MCF 10A (cell line): ENCODE data around the gene SUGCT. TPM values are rescaled to one million over a fixed set of nuclear protein-coding genes. Genes with fewer than 3 reads are reported as not detected.

Source experiments
- BruUV-seq: library from RNA; stranded (reverse); fragments of 400-500 nt; replicated peaks from 2 replicates; lab custom pipeline; 2021; lab: Mats Ljungman, UMichigan
- CTCF ChIA-PET: fragments of 300-600 bp; sonication (Branson Sonifier 250); formaldehyde crosslinking; extraction: SDS; loops from one replicate; lab custom pipeline; 2021; ENCODE audit warnings: antibody characterized with exemption, inconsistent platforms; lab: Yijun Ruan, JAX
- POLR2A ChIA-PET: fragments of 300-600, 350-650 bp; sonication (Branson Sonifier 250); formaldehyde crosslinking; extraction: SDS; loops from one replicate; lab custom pipeline; 2020; ENCODE audit warnings: antibody characterized with exemption, inconsistent platforms; lab: Yijun Ruan, JAX
- DNase-seq: peaks from one replicate; pipeline ENCODE4 v3.0.0-alpha.2; 2018; ENCODE audit not compliant: unreplicated experiment
- H3K27ac Mint-ChIP-seq: one replicate; pipeline ENCODE4 v1.8.0; 2022; ENCODE audit warnings: mild to moderate bottlenecking, low read depth, mixed read lengths; ENCODE audit not compliant: unreplicated experiment
- H3K27me3 Mint-ChIP-seq: one replicate; pipeline ENCODE4 v1.8.0; 2022; ENCODE audit warnings: mixed read lengths; ENCODE audit not compliant: insufficient read depth, unreplicated experiment
- H3K36me3 Mint-ChIP-seq: one replicate; pipeline ENCODE4 v1.8.0; 2022; ENCODE audit warnings: mild to moderate bottlenecking, moderate library complexity, mixed read lengths; ENCODE audit not compliant: insufficient read depth, unreplicated experiment
- H3K4me1 Mint-ChIP-seq: one replicate; pipeline ENCODE4 v1.8.0; 2022; ENCODE audit warnings: mixed read lengths; ENCODE audit not compliant: insufficient read depth, unreplicated experiment
- H3K4me3 Mint-ChIP-seq: one replicate; pipeline ENCODE4 v1.8.0; 2022; ENCODE audit warnings: mild to moderate bottlenecking, moderate library complexity, mixed read lengths; ENCODE audit not compliant: unreplicated experiment
- H3K9me3 Mint-ChIP-seq: one replicate; pipeline ENCODE4 v1.8.0; 2022; ENCODE audit warnings: mixed read lengths; ENCODE audit not compliant: unreplicated experiment
- CTCF ChIP-seq: fragments of 200-600 bp; IDR thresholded peaks from one replicate; pipeline ENCODE4 v1.8.0; 2022; ENCODE audit warnings: antibody characterized with exemption, mild to moderate bottlenecking; ENCODE audit not compliant: unreplicated experiment
- intact Hi-C: fragments of 100-400 bp; cut with micrococcal nuclease; formaldehyde crosslinking; loops from 2 replicates; pipeline ENCODE4 v1.14.1; 2022
- total RNA-seq: library from RNA; stranded (reverse); gene quantifications from 2 replicates; pipeline ENCODE4 v1.2.3, GENCODE V29; 2022

SUGCT gene
- total RNA-seq, 1 experiment from 2014 or later, result 25.4 TPM

- DNase-seq, result peak; percentile 44
- peaks cover 7% of the 10 kb centered on the region for H3K36me3 Mint-ChIP-seq
- no TSS peak for BruUV-seq
- intact Hi-C loops, result no loop called here
- H3K4me3 Mint-ChIP-seq, result no peak overlapping the region
- no peak overlapping the region for H3K27ac Mint-ChIP-seq
- no peak for TF ChIP-seq CTCF
- H3K4me1 Mint-ChIP-seq, result peaks cover 15% of the 10 kb centered on the region
- no peaks in the 10 kb centered on the region for H3K9me3 Mint-ChIP-seq
- POLR2A ChIA-PET, result interaction anchor here (0.6 kb wide), 1 partner anchor 184 kb away, joined by 3 read pairs; no protein-coding TSS in a partner anchor
- no peaks in the 10 kb centered on the region for H3K27me3 Mint-ChIP-seq
- CTCF ChIA-PET, result no interaction called here
Observed at GRCh38 chr7:40697653-40698052, 562.8 kb downstream of the SUGCT start.

- POLR2A ChIA-PET, result no interaction called here
- DNase-seq, result peak; percentile 8
- Mint-ChIP-seq H3K4me1 (peaks cover 15% of the 10 kb centered on the region), H3K36me3 (peaks cover 7% of the 10 kb centered on the region), H3K9me3 (no peaks in the 10 kb centered on the region), H3K4me3 (no peak overlapping the region), H3K27ac (no peak overlapping the region), H3K27me3 (no peaks in the 10 kb centered on the region)
- no TSS peak for BruUV-seq
- intact Hi-C loops, result no loop called here
- no peak for TF ChIP-seq CTCF
- CTCF ChIA-PET, result no interaction called here
Observed at GRCh38 chr7:40698214-40698920, 563.6 kb downstream of the SUGCT start.

- Mint-ChIP-seq H3K9me3 (no peaks in the 10 kb centered on the region), H3K27ac (no peak overlapping the region), H3K4me3 (no peak overlapping the region), H3K4me1 (peaks cover 15% of the 10 kb centered on the region), H3K36me3 (peaks cover 7% of the 10 kb centered on the region), H3K27me3 (no peaks in the 10 kb centered on the region)
- POLR2A ChIA-PET, result no interaction called here
- no TSS peak for BruUV-seq
- no peak for TF ChIP-seq CTCF
- CTCF ChIA-PET, result no interaction called here
- intact Hi-C loops, result no loop called here
- no peak for DNase-seq
Observed at GRCh38 chr7:40698921-40699260, 564.1 kb downstream of the SUGCT start.

- intact Hi-C loops, result no loop called here
- CTCF ChIA-PET, result interaction anchor here (0.6 kb wide), 1 partner anchor 1004 kb away, joined by 3 read pairs; no protein-coding TSS in a partner anchor
- H3K36me3 Mint-ChIP-seq, result peaks cover 7% of the 10 kb centered on the region
- H3K4me1 Mint-ChIP-seq, result peaks cover 15% of the 10 kb centered on the region
- no peaks in the 10 kb centered on the region for H3K9me3 Mint-ChIP-seq
- no peaks in the 10 kb centered on the region for H3K27me3 Mint-ChIP-seq
- no peak overlapping the region for H3K4me3 Mint-ChIP-seq
- BruUV-seq, result no TSS peak
- POLR2A ChIA-PET, result interaction anchor here (1.2 to 1.6 kb wide), 2 partner anchors 9 to 16 kb away, joined by 4 to 8 read pairs; no protein-coding TSS in a partner anchor
- peak; percentile 49 for DNase-seq
- H3K27ac Mint-ChIP-seq, result no peak overlapping the region
- no peak for TF ChIP-seq CTCF
Observed at GRCh38 chr7:40700653-40701421, 566.0 kb downstream of the SUGCT start.
